WTC11 (cell line): ENCODE results near the gene RPS8. TPM values are rescaled to one million over a fixed set of nuclear protein-coding genes. Genes with fewer than 3 reads are reported as not detected.
"Not testable (repeated sequence)": the region's sequence is repeated elsewhere in the genome, so short reads cannot be mapped to it uniquely, and the experiment has no call there.

Experiments
- ATAC-seq: fragments of 200-7000 bp; cut with Tn5 transposase; 2 replicates; pipeline ENCODE4 v1.10.0; 2021; ENCODE audit warnings: mild to moderate bottlenecking, moderate library complexity
- CTCF ChIA-PET: fragments of 300-600 bp; sonication (Branson Sonifier 250); formaldehyde crosslinking; loops from one replicate; lab custom pipeline; 2021; ENCODE audit warnings: antibody characterized with exemption; lab: Charles Lee
- POLR2A ChIA-PET: fragments of 350-600 bp; sonication (Branson Sonifier 250); formaldehyde crosslinking; loops from one replicate; lab custom pipeline; 2021; ENCODE audit warnings: antibody characterized with exemption; lab: Charles Lee
- DNase-seq: peaks from one replicate; pipeline ENCODE4 v3.0.0; 2021; ENCODE audit warnings: low spot score
- H3K27ac Mint-ChIP-seq: 2 replicates; pipeline ENCODE4 v1.8.0; 2021; ENCODE audit warnings: mixed read lengths
- H3K27me3 Mint-ChIP-seq: 2 replicates; pipeline ENCODE4 v1.8.0; 2021; ENCODE audit warnings: low read depth, mild to moderate bottlenecking, moderate library complexity, mixed read lengths
- H3K36me3 Mint-ChIP-seq: 2 replicates; pipeline ENCODE4 v1.8.0; 2021; ENCODE audit warnings: mixed read lengths
- H3K4me1 Mint-ChIP-seq: 2 replicates; pipeline ENCODE4 v1.8.0; 2022; ENCODE audit warnings: mixed read lengths
- H3K4me3 Mint-ChIP-seq: 2 replicates; pipeline ENCODE4 v1.8.0; 2021; ENCODE audit warnings: mild to moderate bottlenecking, moderate library complexity, mixed read lengths
- H3K9me3 Mint-ChIP-seq: 2 replicates; pipeline ENCODE4 v1.8.0; 2021; ENCODE audit warnings: mixed read lengths
- EMX1 ChIP-seq: fragments of 250-450 bp; sonication (Bioruptor Pico); IDR thresholded peaks from 2 replicates; pipeline ENCODE4 v1.8.0; 2021; ENCODE audit warnings: mild to moderate bottlenecking
- GRHL2 ChIP-seq: fragments of 250-450 bp; sonication (Bioruptor Pico); IDR thresholded peaks from 2 replicates; pipeline ENCODE4 v1.8.0; 2022; ENCODE audit warnings: mild to moderate bottlenecking, moderate library complexity; ENCODE audit not compliant: insufficient replicate concordance, severe bottlenecking
- NFE2L1 ChIP-seq: sonication (generic); formaldehyde crosslinking; IDR thresholded peaks from 2 replicates; pipeline ENCODE4 v1.8.1; 2023; ENCODE audit warnings: missing genetic modification reagents
- NFYB ChIP-seq: sonication (generic); formaldehyde crosslinking; conservative IDR thresholded peaks from 2 replicates; pipeline ENCODE4 v1.8.0; 2022; ENCODE audit warnings: low read depth, missing genetic modification reagents
- NR3C1 ChIP-seq: sonication (generic); formaldehyde crosslinking; conservative IDR thresholded peaks from 2 replicates; pipeline ENCODE4 v1.8.1; 2023; ENCODE audit warnings: low read depth, mild to moderate bottlenecking, missing genetic modification reagents
- SOX15 ChIP-seq: fragments of 250-450 bp; sonication (Bioruptor Pico); IDR thresholded peaks from 2 replicates; pipeline ENCODE4 v1.9.0; 2021; ENCODE audit warnings: mild to moderate bottlenecking
- ZNF671 ChIP-seq: fragments of 250-450 bp; sonication (Bioruptor Pico); IDR thresholded peaks from 2 replicates; pipeline ENCODE4 v1.8.0; 2021; ENCODE audit warnings: mild to moderate bottlenecking
- total RNA-seq: library from RNA; stranded (reverse); gene quantifications from 3 replicates; pipeline ENCODE4 v1.2.3, GENCODE V29; 2021
- TF ChIP-seq, protein P1 (sequence below): sonication (generic); formaldehyde crosslinking; IDR thresholded peaks from 2 replicates; pipeline ENCODE4 v1.8.0; 2023; ENCODE audit warnings: mild to moderate bottlenecking, missing genetic modification reagents
- TF ChIP-seq, protein P2 (sequence below): sonication (generic); formaldehyde crosslinking; IDR thresholded peaks from 2 replicates; pipeline ENCODE4 v1.8.1; 2023; ENCODE audit warnings: mild to moderate bottlenecking, moderate library complexity, missing genetic modification reagents
- TF ChIP-seq, protein P3 (sequence below): sonication (generic); formaldehyde crosslinking; IDR thresholded peaks from 2 replicates; pipeline ENCODE4 v1.8.1; 2022; ENCODE audit warnings: mild to moderate bottlenecking, missing genetic modification reagents, moderate library complexity, borderline replicate concordance
- TF ChIP-seq, protein P4 (sequence below): sonication (generic); formaldehyde crosslinking; IDR thresholded peaks from 2 replicates; pipeline ENCODE4 v1.8.0; 2022; ENCODE audit warnings: mild to moderate bottlenecking, missing genetic modification reagents
- TF ChIP-seq, protein P5 (sequence below): fragments of 250-450 bp; sonication (Bioruptor Pico); IDR thresholded peaks from 2 replicates; pipeline ENCODE4 v1.9.0; 2021; ENCODE audit warnings: mild to moderate bottlenecking
- TF ChIP-seq, protein P6 (sequence below): sonication (generic); formaldehyde crosslinking; IDR thresholded peaks from 2 replicates; pipeline ENCODE4 v1.8.1; 2023; ENCODE audit warnings: mild to moderate bottlenecking, missing genetic modification reagents, moderate library complexity
- TF ChIP-seq, protein P7 (sequence below): fragments of 250-450 bp; sonication (Bioruptor Pico); conservative IDR thresholded peaks from 2 replicates; pipeline ENCODE4 v1.9.0; 2021; ENCODE audit warnings: mild to moderate bottlenecking

RPS8 gene
- total RNA-seq, 1 experiment from 2014 or later, result 2,343 TPM

DNA sequence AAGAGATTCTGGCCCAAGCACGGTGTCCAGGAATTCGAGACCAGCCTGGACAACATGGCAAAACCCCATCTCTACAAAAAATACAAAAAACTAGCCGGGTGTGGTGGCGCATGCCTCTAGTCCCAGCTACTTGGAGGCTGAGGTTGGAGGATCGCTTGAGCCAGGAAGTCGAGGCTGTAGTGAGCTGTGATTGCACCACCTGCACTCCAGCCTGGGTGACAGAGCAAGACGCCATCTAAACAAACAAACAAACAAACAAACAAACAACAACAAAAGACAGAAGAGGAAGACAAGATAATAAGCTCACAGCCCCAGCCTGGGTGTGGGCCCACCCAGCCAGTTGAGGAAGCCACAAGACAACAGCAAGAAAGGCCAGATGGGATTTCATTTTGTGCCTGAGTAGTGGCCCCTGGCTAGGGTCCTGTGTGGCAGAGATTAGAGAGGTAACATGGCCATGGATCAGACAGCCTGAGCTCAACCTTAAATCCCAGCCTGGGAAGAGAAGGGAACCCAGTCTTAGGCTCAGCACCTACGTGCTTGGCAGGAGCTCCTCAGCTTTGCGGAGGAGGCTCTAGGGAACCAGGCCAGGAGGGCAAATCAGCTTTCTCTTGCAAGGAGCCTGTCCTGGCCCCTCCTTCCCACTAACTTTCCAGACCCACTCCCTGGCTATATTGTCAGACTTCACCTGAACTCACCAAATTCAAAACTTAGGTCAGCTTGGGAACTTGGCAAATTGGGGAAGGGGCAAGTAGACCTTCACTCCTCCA lies 17.6 kb downstream of the RPS8 start (continued):
- no peak for TF ChIP-seq GRHL2 (CRISPR knock-in tag)

DNA sequence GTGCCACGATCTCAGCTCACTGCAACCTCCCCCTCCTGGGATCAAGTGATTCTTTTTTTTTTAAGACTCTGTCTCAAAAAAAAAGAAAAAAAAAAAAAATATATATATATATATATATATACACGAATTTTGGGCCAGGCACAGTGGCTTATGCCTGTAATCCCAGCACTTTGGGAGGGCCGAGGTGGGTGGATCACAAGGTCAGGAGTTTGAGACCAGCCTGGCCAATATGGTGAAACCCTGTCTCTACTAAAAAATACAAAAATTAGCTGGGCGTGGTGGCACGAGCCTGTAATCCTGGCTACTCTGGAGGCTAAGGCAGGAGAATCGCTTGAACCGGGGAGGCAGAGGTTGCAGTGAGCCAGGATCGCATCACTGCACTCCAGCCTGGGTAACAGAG lies 22.5 kb downstream of the RPS8 start:
- not testable (repeated sequence) for H3K4me3 Mint-ChIP-seq, DNase-seq, H3K36me3 Mint-ChIP-seq, ATAC-seq, H3K27ac Mint-ChIP-seq, H3K27me3 Mint-ChIP-seq, H3K9me3 Mint-ChIP-seq
- CTCF ChIA-PET, result interaction anchor here (1.8 to 2.0 kb wide), 2 partner anchors 10 to 38 kb away, joined by 5 to 9 read pairs; partner anchors contain the start of genes BTBD19 and DYNLT4
- peaks cover 24% of the 10 kb centered on the region for H3K4me1 Mint-ChIP-seq
- POLR2A ChIA-PET, result interaction anchor here (4.3 kb wide), 1 partner anchor 16 kb away, joined by 43 read pairs; no protein-coding TSS in a partner anchor

DNA sequence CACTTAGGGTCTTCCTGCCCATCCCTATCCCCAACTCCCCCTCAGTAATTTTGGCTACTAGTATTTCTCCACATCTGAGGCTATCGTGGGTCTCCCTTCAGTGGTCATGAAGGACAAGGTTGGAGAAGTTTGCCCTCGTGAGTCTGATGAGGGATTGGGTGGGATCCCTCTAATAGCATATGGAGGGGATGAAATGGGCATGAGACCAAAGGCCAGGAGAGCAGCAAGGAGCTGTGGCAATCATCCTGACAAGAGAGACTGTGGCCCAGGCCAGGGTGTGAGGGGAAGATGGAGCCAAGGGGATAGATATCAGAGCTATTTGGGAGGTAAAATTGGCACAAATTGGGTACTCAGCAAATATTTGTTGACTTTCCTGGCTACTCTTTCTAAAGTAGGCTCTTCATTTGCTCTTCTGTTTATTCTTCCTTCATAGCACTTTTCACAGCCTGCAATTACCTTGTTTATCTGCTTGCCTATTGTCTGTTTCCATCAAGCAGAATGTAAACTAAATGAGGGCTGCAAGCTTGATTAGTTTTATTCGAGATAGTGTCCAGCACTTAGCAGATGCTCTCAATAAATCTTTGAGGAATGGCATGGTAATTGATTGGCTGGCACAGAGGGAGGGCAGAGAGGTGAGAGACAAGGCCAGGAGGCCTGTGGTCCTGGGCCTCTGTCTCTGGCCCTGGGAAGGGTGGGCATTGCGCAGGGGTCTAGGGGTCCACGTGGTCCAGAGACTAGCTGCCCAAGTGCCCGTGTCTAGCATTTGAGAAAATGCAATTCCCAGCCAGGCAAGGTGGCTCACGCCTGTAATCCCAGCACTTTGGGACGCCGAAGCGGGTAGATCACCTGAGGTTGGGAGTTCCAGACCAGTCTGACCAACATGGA lies 23.4 kb downstream of the RPS8 start:
- Mint-ChIP-seq H3K4me3 (peak overlapping the region; percentile 87), H3K27me3 (peaks cover 3% of the 10 kb centered on the region; the same call in 1 of the 2 replicates), H3K36me3 (peaks cover 14% of the 10 kb centered on the region), H3K27ac (peak overlapping the region; percentile 92), H3K4me1 (peaks cover 18% of the 10 kb centered on the region), H3K9me3 (no peaks in the 10 kb centered on the region)
- TF ChIP-seq, protein P1, sequence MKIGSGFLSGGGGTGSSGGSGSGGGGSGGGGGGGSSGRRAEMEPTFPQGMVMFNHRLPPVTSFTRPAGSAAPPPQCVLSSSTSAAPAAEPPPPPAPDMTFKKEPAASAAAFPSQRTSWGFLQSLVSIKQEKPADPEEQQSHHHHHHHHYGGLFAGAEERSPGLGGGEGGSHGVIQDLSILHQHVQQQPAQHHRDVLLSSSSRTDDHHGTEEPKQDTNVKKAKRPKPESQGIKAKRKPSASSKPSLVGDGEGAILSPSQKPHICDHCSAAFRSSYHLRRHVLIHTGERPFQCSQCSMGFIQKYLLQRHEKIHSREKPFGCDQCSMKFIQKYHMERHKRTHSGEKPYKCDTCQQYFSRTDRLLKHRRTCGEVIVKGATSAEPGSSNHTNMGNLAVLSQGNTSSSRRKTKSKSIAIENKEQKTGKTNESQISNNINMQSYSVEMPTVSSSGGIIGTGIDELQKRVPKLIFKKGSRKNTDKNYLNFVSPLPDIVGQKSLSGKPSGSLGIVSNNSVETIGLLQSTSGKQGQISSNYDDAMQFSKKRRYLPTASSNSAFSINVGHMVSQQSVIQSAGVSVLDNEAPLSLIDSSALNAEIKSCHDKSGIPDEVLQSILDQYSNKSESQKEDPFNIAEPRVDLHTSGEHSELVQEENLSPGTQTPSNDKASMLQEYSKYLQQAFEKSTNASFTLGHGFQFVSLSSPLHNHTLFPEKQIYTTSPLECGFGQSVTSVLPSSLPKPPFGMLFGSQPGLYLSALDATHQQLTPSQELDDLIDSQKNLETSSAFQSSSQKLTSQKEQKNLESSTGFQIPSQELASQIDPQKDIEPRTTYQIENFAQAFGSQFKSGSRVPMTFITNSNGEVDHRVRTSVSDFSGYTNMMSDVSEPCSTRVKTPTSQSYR (CRISPR knock-in tag), result no peak
- TF ChIP-seq NFYB (CRISPR knock-in tag) (no peak), ZNF671 (CRISPR knock-in tag) (no peak), EMX1 (no peak), SOX15 (no peak), NR3C1 (CRISPR knock-in tag) (no peak), NFE2L1 (CRISPR knock-in tag) (no peak)
- TF ChIP-seq, protein P2, sequence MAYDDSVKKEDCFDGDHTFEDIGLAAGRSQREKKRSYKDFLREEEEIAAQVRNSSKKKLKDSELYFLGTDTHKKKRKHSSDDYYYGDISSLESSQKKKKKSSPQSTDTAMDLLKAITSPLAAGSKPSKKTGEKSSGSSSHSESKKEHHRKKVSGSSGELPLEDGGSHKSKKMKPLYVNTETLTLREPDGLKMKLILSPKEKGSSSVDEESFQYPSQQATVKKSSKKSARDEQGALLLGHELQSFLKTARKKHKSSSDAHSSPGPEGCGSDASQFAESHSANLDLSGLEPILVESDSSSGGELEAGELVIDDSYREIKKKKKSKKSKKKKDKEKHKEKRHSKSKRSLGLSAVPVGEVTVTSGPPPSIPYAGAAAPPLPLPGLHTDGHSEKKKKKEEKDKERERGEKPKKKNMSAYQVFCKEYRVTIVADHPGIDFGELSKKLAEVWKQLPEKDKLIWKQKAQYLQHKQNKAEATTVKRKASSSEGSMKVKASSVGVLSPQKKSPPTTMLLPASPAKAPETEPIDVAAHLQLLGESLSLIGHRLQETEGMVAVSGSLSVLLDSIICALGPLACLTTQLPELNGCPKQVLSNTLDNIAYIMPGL (CRISPR knock-in tag), result no peak
- TF ChIP-seq, protein P3, sequence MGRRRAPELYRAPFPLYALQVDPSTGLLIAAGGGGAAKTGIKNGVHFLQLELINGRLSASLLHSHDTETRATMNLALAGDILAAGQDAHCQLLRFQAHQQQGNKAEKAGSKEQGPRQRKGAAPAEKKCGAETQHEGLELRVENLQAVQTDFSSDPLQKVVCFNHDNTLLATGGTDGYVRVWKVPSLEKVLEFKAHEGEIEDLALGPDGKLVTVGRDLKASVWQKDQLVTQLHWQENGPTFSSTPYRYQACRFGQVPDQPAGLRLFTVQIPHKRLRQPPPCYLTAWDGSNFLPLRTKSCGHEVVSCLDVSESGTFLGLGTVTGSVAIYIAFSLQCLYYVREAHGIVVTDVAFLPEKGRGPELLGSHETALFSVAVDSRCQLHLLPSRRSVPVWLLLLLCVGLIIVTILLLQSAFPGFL (CRISPR knock-in tag), result no peak
- TF ChIP-seq, protein P4, sequence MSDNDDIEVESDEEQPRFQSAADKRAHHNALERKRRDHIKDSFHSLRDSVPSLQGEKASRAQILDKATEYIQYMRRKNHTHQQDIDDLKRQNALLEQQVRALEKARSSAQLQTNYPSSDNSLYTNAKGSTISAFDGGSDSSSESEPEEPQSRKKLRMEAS, result no peak
- TF ChIP-seq, protein P5, sequence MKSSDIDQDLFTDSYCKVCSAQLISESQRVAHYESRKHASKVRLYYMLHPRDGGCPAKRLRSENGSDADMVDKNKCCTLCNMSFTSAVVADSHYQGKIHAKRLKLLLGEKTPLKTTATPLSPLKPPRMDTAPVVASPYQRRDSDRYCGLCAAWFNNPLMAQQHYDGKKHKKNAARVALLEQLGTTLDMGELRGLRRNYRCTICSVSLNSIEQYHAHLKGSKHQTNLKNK (CRISPR knock-in tag), result no peak
- TF ChIP-seq, protein P6, sequence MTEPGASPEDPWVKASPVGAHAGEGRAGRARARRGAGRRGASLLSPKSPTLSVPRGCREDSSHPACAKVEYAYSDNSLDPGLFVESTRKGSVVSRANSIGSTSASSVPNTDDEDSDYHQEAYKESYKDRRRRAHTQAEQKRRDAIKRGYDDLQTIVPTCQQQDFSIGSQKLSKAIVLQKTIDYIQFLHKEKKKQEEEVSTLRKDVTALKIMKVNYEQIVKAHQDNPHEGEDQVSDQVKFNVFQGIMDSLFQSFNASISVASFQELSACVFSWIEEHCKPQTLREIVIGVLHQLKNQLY (CRISPR knock-in tag), result no peak
- TF ChIP-seq, protein P7, sequence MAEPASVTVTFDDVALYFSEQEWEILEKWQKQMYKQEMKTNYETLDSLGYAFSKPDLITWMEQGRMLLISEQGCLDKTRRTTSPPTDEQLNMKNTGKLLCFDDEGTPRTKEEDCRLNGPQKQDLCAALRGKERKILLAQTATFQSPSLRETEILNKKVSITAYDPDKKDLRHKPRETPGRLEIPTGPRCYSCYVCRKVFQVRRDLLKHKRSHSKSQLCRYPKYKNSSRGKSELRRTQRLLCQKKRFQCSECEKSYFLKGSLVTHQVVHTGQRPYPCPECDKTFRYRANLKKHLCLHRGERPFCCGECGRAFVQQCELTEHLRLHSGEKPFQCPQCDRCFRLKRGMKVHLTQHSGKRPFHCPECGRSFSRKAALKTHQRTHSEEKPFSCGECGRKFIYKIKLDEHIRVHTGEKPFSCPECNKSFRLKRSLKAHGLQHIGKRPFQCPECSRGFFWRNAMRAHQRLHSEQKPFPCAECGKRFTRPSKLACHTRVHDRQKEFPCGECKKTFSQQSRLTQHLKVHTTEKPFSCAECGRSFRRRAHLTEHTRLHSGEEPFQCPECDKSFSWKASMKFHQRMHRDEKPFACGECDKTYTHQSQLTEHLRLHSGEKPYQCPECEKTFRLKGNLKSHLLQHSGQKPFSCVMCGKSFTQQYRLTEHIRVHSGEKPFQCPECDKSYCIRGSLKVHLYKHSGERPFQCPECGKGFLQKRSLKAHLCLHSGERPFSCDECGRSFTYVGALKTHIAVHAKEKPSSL, result no peak
- no peak for DNase-seq
- ChIA-PET CTCF (interaction anchor here (0.7 to 3.3 kb wide), 6 partner anchors 10 to 37 kb away, joined by 3 to 35 read pairs (median 4); no protein-coding TSS in a partner anchor), POLR2A (interaction anchor here (4.3 kb wide), 1 partner anchor 15 kb away, joined by 43 read pairs; no protein-coding TSS in a partner anchor)
- no peak for ATAC-seq
